Measurements from ENCODE around the gene ACR.

ACR gene

GRCh38 chr22:50694099-50694605 is 43.9 kb upstream of the ACR start:
- 0 out of 2 replicates have a peak, but pooled peaks cover 6% of the 10 kb centered on the region for H3K4me1 ChIP-seq (ENCODE audit: low read length)
- H3K27me3 ChIP-seq (ENCODE audit: low read depth, low read length): no peaks in the 10 kb centered on the region
- no peaks in the 10 kb centered on the region for H4K20me1 ChIP-seq (ENCODE audit: insufficient read depth, low read length)
- H3K27ac ChIP-seq (ENCODE audit: low read length): no peak overlapping the region
- H3K9me3 ChIP-seq (ENCODE audit: insufficient read depth, low read length): no peaks in the 10 kb centered on the region
- no peak overlapping the region for H3K9ac ChIP-seq (ENCODE audit: low read length)
- H3K79me2 ChIP-seq (ENCODE audit: low read length): no peaks in the 10 kb centered on the region
- no peak overlapping the region for H2AFZ ChIP-seq (ENCODE audit: low read depth, low read length)
- TF ChIP-seq EZH2phosphoT487 (IDR thresholded peaks at IDR 0.05; ENCODE audit: low read depth) (no peak), CTCF (IDR thresholded peaks at IDR 0.05; ENCODE audit: low read depth, low read length) (no peak)
- no peak overlapping the region for H3K4me2 ChIP-seq (ENCODE audit: low read length)
- no peak overlapping the region for H3K4me3 ChIP-seq (ENCODE audit: low read length)
- H3K36me3 ChIP-seq (replicated peaks; ENCODE audit: low read depth, low read length): no peaks in the 10 kb centered on the region

- Histone ChIP-seq H4K20me1 (ENCODE audit: insufficient read depth, low read length) (no peaks in the 10 kb centered on the region), H3K4me3 (ENCODE audit: low read length) (no peak overlapping the region), H3K27me3 (ENCODE audit: low read depth, low read length) (no peaks in the 10 kb centered on the region), H2AFZ (ENCODE audit: low read depth, low read length) (no peak overlapping the region), H3K4me2 (ENCODE audit: low read length) (no peak overlapping the region), H3K27ac (ENCODE audit: low read length) (no peak overlapping the region), H3K4me1 (ENCODE audit: low read length) (0 out of 2 replicates have a peak, but pooled peaks cover 6% of the 10 kb centered on the region), H3K36me3 (replicated peaks; ENCODE audit: low read depth, low read length) (no peaks in the 10 kb centered on the region), H3K9ac (ENCODE audit: low read length) (no peak overlapping the region), H3K79me2 (ENCODE audit: low read length) (no peaks in the 10 kb centered on the region), H3K9me3 (ENCODE audit: insufficient read depth, low read length) (no peaks in the 10 kb centered on the region)
- no peak for TF ChIP-seq EZH2phosphoT487 (IDR thresholded peaks at IDR 0.05; ENCODE audit: low read depth)
- TF ChIP-seq CTCF (IDR thresholded peaks at IDR 0.05; ENCODE audit: low read depth, low read length): no peak
These were observed 43.1 kb upstream of the ACR start for GRCh38 chr22:50694766-50695420.

GRCh38 chr22:50695421-50696250 is 42.4 kb upstream of the ACR start:
- 0 out of 2 replicates have a peak, but pooled peaks cover 6% of the 10 kb centered on the region for H3K4me1 ChIP-seq (ENCODE audit: low read length)
- H3K79me2 ChIP-seq (ENCODE audit: low read length): no peaks in the 10 kb centered on the region
- H3K36me3 ChIP-seq (replicated peaks; ENCODE audit: low read depth, low read length): no peaks in the 10 kb centered on the region
- no peak overlapping the region for H3K4me3 ChIP-seq (ENCODE audit: low read length)
- H3K27me3 ChIP-seq (ENCODE audit: low read depth, low read length): no peaks in the 10 kb centered on the region
- no peaks in the 10 kb centered on the region for H3K9me3 ChIP-seq (ENCODE audit: insufficient read depth, low read length)
- H2AFZ ChIP-seq (ENCODE audit: low read depth, low read length): no peak overlapping the region
- no peaks in the 10 kb centered on the region for H4K20me1 ChIP-seq (ENCODE audit: insufficient read depth, low read length)
- no peak for TF ChIP-seq EZH2phosphoT487 (IDR thresholded peaks at IDR 0.05; ENCODE audit: low read depth)
- TF ChIP-seq CTCF (IDR thresholded peaks at IDR 0.05; ENCODE audit: low read depth, low read length): no peak
- no peak overlapping the region for H3K9ac ChIP-seq (ENCODE audit: low read length)
- H3K4me2 ChIP-seq (ENCODE audit: low read length): no peak overlapping the region
- no peak overlapping the region for H3K27ac ChIP-seq (ENCODE audit: low read length)

- no peak overlapping the region for H2AFZ ChIP-seq (ENCODE audit: low read depth, low read length)
- TF ChIP-seq CTCF (IDR thresholded peaks at IDR 0.05; ENCODE audit: low read depth, low read length) (no peak), EZH2phosphoT487 (IDR thresholded peaks at IDR 0.05; ENCODE audit: low read depth) (no peak)
- no peak overlapping the region for H3K27ac ChIP-seq (ENCODE audit: low read length)
- no peaks in the 10 kb centered on the region for H4K20me1 ChIP-seq (ENCODE audit: insufficient read depth, low read length)
- H3K27me3 ChIP-seq (ENCODE audit: low read depth, low read length): no peaks in the 10 kb centered on the region
- no peak overlapping the region for H3K9ac ChIP-seq (ENCODE audit: low read length)
- no peak overlapping the region for H3K4me3 ChIP-seq (ENCODE audit: low read length)
- no peak overlapping the region for H3K4me2 ChIP-seq (ENCODE audit: low read length)
- H3K79me2 ChIP-seq (ENCODE audit: low read length): no peaks in the 10 kb centered on the region
- H3K4me1 ChIP-seq (ENCODE audit: low read length): 0 out of 2 replicates have a peak, but pooled peaks cover 6% of the 10 kb centered on the region
- no peaks in the 10 kb centered on the region for H3K36me3 ChIP-seq (replicated peaks; ENCODE audit: low read depth, low read length)
- no peaks in the 10 kb centered on the region for H3K9me3 ChIP-seq (ENCODE audit: insufficient read depth, low read length)
These were observed 41.7 kb upstream of the ACR start for GRCh38 chr22:50696251-50696798.

Data from OCI-LY3 (cell line).